Tibial artery (tissue), 4 donors: ENCODE measurements around the gene ULK3.

Experiments used
- DNase-seq, 2 donors: peaks; one replicate each; pipeline ENCODE4 v3.0.0-alpha.2; 2019
- H3K27ac ChIP-seq, 2 donors: fragments of 200-600 bp; sonication (generic) in 1 of 2; 1 replicate in 1 of 2; 2 replicates in 1 of 2; pipeline ENCODE4 v1.5.1; 2018 to 2019; ENCODE audit warnings: mild to moderate bottlenecking in 1 of 2
- H3K27me3 ChIP-seq, 2 donors: fragments of 200-600 bp; sonication (generic) in 1 of 2; one replicate each; pipeline versions ENCODE4 v1.5.1 to v1.6.0; 2016 to 2019
- H3K36me3 ChIP-seq, 3 donors: fragments of 200-600 bp; sonication (generic) in 2 of 3; one replicate each; pipeline ENCODE4 v1.5.1; 2016 to 2019; ENCODE audit warnings: mild to moderate bottlenecking in 2 of 3
- H3K4me1 ChIP-seq, 4 donors: fragments of 200-600 bp; sonication (generic) in 2 of 4; 1 replicate in 3 of 4; 2 replicates in 1 of 4; pipeline ENCODE4 v1.5.1; 2016 to 2019
- H3K4me3 ChIP-seq, 2 donors: fragments of 200-600 bp; sonication (generic) in 1 of 2; 1 replicate in 1 of 2; 2 replicates in 1 of 2; pipeline ENCODE4 v1.5.1; 2018 to 2019; ENCODE audit warnings: mild to moderate bottlenecking in 2 of 2
- H3K9me3 ChIP-seq, 3 donors: fragments of 200-600 bp; sonication (generic) in 1 of 3; one replicate each; pipeline ENCODE4 v1.5.1; 2016 to 2019
- CTCF ChIP-seq, 2 experiments: fragments of 200-600 bp in 1 of 2; fragments of 450-650 bp in 1 of 2; IDR thresholded peaks; one replicate each; pipeline ENCODE4 v1.5.1; 2017 to 2019; ENCODE audit warnings: antibody characterized with exemption in 2 of 2, mild to moderate bottlenecking in 1 of 2, moderate library complexity in 1 of 2
- intact Hi-C: fragments of 100-400 bp; cut with DNase I; formaldehyde crosslinking; loops from one replicate; pipeline ENCODE4 v1.15.0; 2023; ENCODE audit warnings: low total_unique reads

ULK3 gene

GRCh38 chr15:74794970-74795349, 48.0 kb downstream of the ULK3 start:
- no peak for DNase-seq
- no peaks in the 10 kb centered on the region for H3K27me3 ChIP-seq
- intact Hi-C loops: no loop called here
- H3K9me3 ChIP-seq: no peaks in the 10 kb centered on the region
- H3K4me1 ChIP-seq: peaks cover 0 to 29% (median 19%) of the 10 kb centered on the region in 4 donors
- no peak overlapping the region for H3K27ac ChIP-seq
- peaks cover 3 to 27% (median 17%) of the 10 kb centered on the region in 3 donors for H3K36me3 ChIP-seq
- no peak for TF ChIP-seq CTCF (IDR thresholded peaks at IDR 0.05)
- H3K4me3 ChIP-seq: no peak overlapping the region

- no peak overlapping the region for H3K4me3 ChIP-seq
- peaks cover 0 to 30% (median 24%) of the 10 kb centered on the region in 4 donors for H3K4me1 ChIP-seq
- peaks cover under 1 to 22% (median 12%) of the 10 kb centered on the region in 3 donors for H3K36me3 ChIP-seq
- intact Hi-C loops: no loop called here
- H3K27ac ChIP-seq: no peak overlapping the region
- no peak for DNase-seq
- no peak for TF ChIP-seq CTCF (IDR thresholded peaks at IDR 0.05)
- no peaks in the 10 kb centered on the region for H3K27me3 ChIP-seq
- no peaks in the 10 kb centered on the region for H3K9me3 ChIP-seq
These were observed 48.5 kb downstream of the ULK3 start for GRCh38 chr15:74794248-74794969.

GRCh38 chr15:74793135-74794028, 49.6 kb downstream of the ULK3 start:
- intact Hi-C loops: no loop called here
- DNase-seq: no peak
- no peak overlapping the region for H3K4me3 ChIP-seq
- H3K9me3 ChIP-seq: no peaks in the 10 kb centered on the region
- H3K36me3 ChIP-seq: peaks cover 0 to 12% (median 1%) of the 10 kb centered on the region in 3 donors
- TF ChIP-seq CTCF (IDR thresholded peaks at IDR 0.05): no peak
- no peaks in the 10 kb centered on the region for H3K27me3 ChIP-seq
- H3K27ac ChIP-seq: no peak overlapping the region
- peaks cover 0 to 38% (median 34%) of the 10 kb centered on the region in 4 donors for H3K4me1 ChIP-seq

- H3K4me1 ChIP-seq: peaks cover 0 to 45% (median 39%) of the 10 kb centered on the region in 4 donors
- H3K27ac ChIP-seq: no peak overlapping the region
- TF ChIP-seq CTCF (IDR thresholded peaks at IDR 0.05): no peak
- no peak overlapping the region for H3K4me3 ChIP-seq
- no peak for DNase-seq
- intact Hi-C loops: no loop called here
- H3K27me3 ChIP-seq: no peaks in the 10 kb centered on the region
- H3K9me3 ChIP-seq: no peaks in the 10 kb centered on the region
- H3K36me3 ChIP-seq: peaks cover 0 to 8% (median 0%) of the 10 kb centered on the region in 3 donors
These were observed 50.5 kb downstream of the ULK3 start for GRCh38 chr15:74792227-74793016.

GRCh38 chr15:74791667-74792066, 51.3 kb downstream of the ULK3 start:
- no peak for TF ChIP-seq CTCF (IDR thresholded peaks at IDR 0.05)
- H3K27me3 ChIP-seq: no peaks in the 10 kb centered on the region
- no peaks in the 10 kb centered on the region for H3K9me3 ChIP-seq
- peaks cover 0 to 8% (median 0%) of the 10 kb centered on the region in 3 donors for H3K36me3 ChIP-seq
- intact Hi-C loops: no loop called here
- H3K4me1 ChIP-seq: peaks cover 4 to 52% (median 46%) of the 10 kb centered on the region in 4 donors
- DNase-seq: no peak
- no peak overlapping the region for H3K27ac ChIP-seq
- no peak overlapping the region for H3K4me3 ChIP-seq
